K562 (cell line): ENCODE results near the gene SLC35G3. TPM values are rescaled to one million over a fixed set of nuclear protein-coding genes. Genes with fewer than 3 reads are reported as not detected.

ENCODE experiments used
- ATAC-seq: fragments of 200-7000 bp; cut with Tn5 transposase; 3 replicates; pipeline ENCODE4 v1.9.1; 2020; ENCODE audit warnings: moderate library complexity
- BruUV-seq: library from RNA; stranded (reverse); fragments of 400-500 nt; replicated peaks from 2 replicates; lab custom pipeline; 2021; lab: Mats Ljungman, UMichigan
- CTCF ChIA-PET: fragments of 300-600 bp; formaldehyde crosslinking; extraction: SDS; loops from one replicate; lab custom pipeline; 2021; ENCODE audit warnings: low intra/inter-chr PET ratio; lab: Yijun Ruan, JAX
- POLR2A ChIA-PET: fragments of 300-600, 350-650 bp; sonication (Branson Sonifier 250); formaldehyde crosslinking; extraction: SDS; loops from one replicate; lab custom pipeline; 2021; ENCODE audit warnings: antibody characterized with exemption, inconsistent platforms; lab: Yijun Ruan, JAX
- DNase-seq, 4 experiments: peaks; one replicate each; pipeline versions ENCODE4 v3.0.0 to v3.0.0-alpha.2; 2011 to 2018; ENCODE audit warnings: low spot score in 3 of 4, mixed read lengths in 3 of 4; ENCODE audit errors: extremely low read depth in 1 of 4
- FAIRE-seq: peaks from 2 replicates; lab custom pipeline; 2011; peaks lifted over from hg19 to GRCh38; lab: Jason Lieb, UNC
- H2AFZ ChIP-seq: 2 replicates; pipeline ENCODE4 v1.6.0; 2011; ENCODE audit warnings: low read depth, low read length, control low read depth, inconsistent platforms
- H3K27ac ChIP-seq: fragments of 200-600 bp; 3 replicates; pipeline ENCODE4 v1.8.0; 2011; ENCODE audit warnings: low read depth, mild to moderate bottlenecking, control low read depth, inconsistent platforms, low read length, moderate library complexity, mixed read lengths; ENCODE audit errors: extremely low read depth
- H3K27me3 ChIP-seq, 2 experiments: fragments of 300-600 bp in 1 of 2; 2 replicates in 1 of 2; 3 replicates in 1 of 2; pipeline versions ENCODE4 v1.6.0 to v1.8.0; 2011; ENCODE audit warnings: inconsistent platforms in 2 of 2, low read length in 2 of 2, mild to moderate bottlenecking in 1 of 2, mixed read lengths in 1 of 2, moderate library complexity in 1 of 2; ENCODE audit not compliant: control insufficient read depth in 2 of 2, insufficient read depth in 2 of 2
- H3K36me3 ChIP-seq: fragments of 300-600 bp; 3 replicates; pipeline ENCODE4 v1.8.0; 2011; ENCODE audit warnings: mild to moderate bottlenecking, low read length, inconsistent platforms; ENCODE audit not compliant: control insufficient read depth, insufficient read depth
- H3K4me1 ChIP-seq, 2 experiments: fragments of 200-600 bp in 1 of 2; replicated peaks in 1 of 2; 2 replicates in 1 of 2; 3 replicates in 1 of 2; pipeline versions ENCODE4 v1.5.1 to v1.8.0; 2011; ENCODE audit warnings: inconsistent platforms in 2 of 2, low read length in 2 of 2, mild to moderate bottlenecking in 1 of 2, mixed read lengths in 1 of 2, moderate library complexity in 1 of 2; ENCODE audit not compliant: control insufficient read depth in 2 of 2, insufficient read depth in 2 of 2
- H3K4me2 ChIP-seq: 2 replicates; pipeline ENCODE4 v1.6.1; 2011; ENCODE audit warnings: low read length, control low read depth, inconsistent platforms, mixed read lengths; ENCODE audit not compliant: insufficient read depth
- H3K4me3 ChIP-seq: fragments of 200-600 bp; sonication (generic), shearing (Covaris generic); 2 replicates; pipeline ENCODE4 v1.5.1; 2016; ENCODE audit warnings: control low read depth, inconsistent platforms
- H3K79me2 ChIP-seq: fragments of 200-600 bp; 3 replicates; pipeline ENCODE4 v1.8.0; 2011; ENCODE audit warnings: low read length, inconsistent platforms; ENCODE audit not compliant: control insufficient read depth, insufficient read depth
- H3K9ac ChIP-seq, 2 experiments: 2 replicates each; pipeline versions ENCODE4 v1.6.0 to v1.6.1; 2011; ENCODE audit warnings: low read depth in 2 of 2, low read length in 2 of 2, control low read depth in 1 of 2, inconsistent platforms in 1 of 2, mild to moderate bottlenecking in 1 of 2, mixed read lengths in 1 of 2; ENCODE audit not compliant: insufficient read depth in 1 of 2
- H3K9me1 ChIP-seq: one replicate; pipeline ENCODE4 v1.6.0; 2011; ENCODE audit warnings: inconsistent platforms, mild to moderate bottlenecking, low read length, moderate library complexity; ENCODE audit not compliant: control insufficient read depth, insufficient read depth
- H3K9me3 ChIP-seq: replicated peaks from 2 replicates; pipeline ENCODE4 v1.5.1; 2011; ENCODE audit warnings: low read depth, low read length, inconsistent platforms; ENCODE audit not compliant: control insufficient read depth, insufficient read depth
- H4K20me1 ChIP-seq: replicated peaks from 2 replicates; pipeline ENCODE4 v1.6.1; 2011; ENCODE audit warnings: low read length, inconsistent platforms, mixed read lengths; ENCODE audit not compliant: control insufficient read depth, insufficient read depth
- JUND ChIP-seq, 2 experiments: IDR thresholded peaks; 2 replicates in 1 of 2; 3 replicates in 1 of 2; pipeline ENCODE4 v1.6.1; 2011; ENCODE audit warnings: borderline replicate concordance in 2 of 2, low read depth in 2 of 2, low read length in 2 of 2, improper control_type of control experiment in 1 of 2, missing biosample characterization in 1 of 2, missing genetic modification characterization in 1 of 2, missing genetic modification reagents in 1 of 2
- NFIC ChIP-seq: fragments of 450-650 bp; IDR thresholded peaks from 2 replicates; pipeline ENCODE4 v1.6.1; 2017; ENCODE audit warnings: mild to moderate bottlenecking, inconsistent platforms
- SMC3 ChIP-seq: conservative IDR thresholded peaks from 2 replicates; pipeline ENCODE4 v1.6.1; 2011; ENCODE audit warnings: low read depth, low read length, improper control_type of control experiment; ENCODE audit not compliant: insufficient read depth
- TRIM28 ChIP-seq: fragments of 450-650 bp; IDR thresholded peaks from 2 replicates; pipeline ENCODE4 v1.6.1; 2017
- ZNF134 ChIP-seq: fragments of 250-450 bp; sonication (Bioruptor Pico); conservative IDR thresholded peaks from 2 replicates; pipeline ENCODE4 v1.4.0; 2020
- ZNF146 ChIP-seq: IDR thresholded peaks from one replicate; pipeline ENCODE4 v1.6.1; 2018; ENCODE audit warnings: missing compliant biosample characterization; ENCODE audit not compliant: unreplicated experiment
- ZNF699 ChIP-seq: fragments of 250-450 bp; sonication (Bioruptor Pico); IDR thresholded peaks from 2 replicates; pipeline ENCODE4 v1.8.0; 2021; ENCODE audit warnings: mild to moderate bottlenecking, moderate library complexity; ENCODE audit not compliant: insufficient replicate concordance
- WGBS: fragments of 100-300 bp; shearing (Covaris generic); methylation state at CpG from one replicate; pipeline ENCODE4 v1.1.6; 2016; ENCODE audit warnings: low coverage, mixed read lengths; ENCODE audit not compliant: insufficient coverage; ENCODE audit errors: missing lambda C conversion rate; 5-methylcytosine and 5-hydroxymethylcytosine counted together
- in situ Hi-C: fragments of 300-500 bp; cut with MboI; formaldehyde crosslinking; loops from 4 replicates; pipeline ENCODE4 v1.15.0; 2018; ENCODE audit warnings: inconsistent platforms, mixed read lengths
- intact Hi-C: fragments of 100-400 bp; cut with micrococcal nuclease; formaldehyde crosslinking; loops from 2 replicates; pipeline ENCODE4 v1.14.2; 2022
- polyA plus RNA-seq, 8 experiments: library from polyadenylated mRNA; depleted of rRNA in 4 of 8; stranded (reverse) in 5 of 8; unstranded in 3 of 8; fragments of >200 nt; fragmentation: Nextera tagmentation in 2 of 8; fragmentation: Illumina TruSeq in 1 of 8; extraction: Ambion mirVana in 2 of 8; extraction: Trizol in 1 of 8; gene quantifications; 2 replicates each; pipeline versions ENCODE4 v1.2.1 to v1.2.3, GENCODE V29; 2011 to 2014; ENCODE audit warnings: inconsistent platforms in 1 of 8, missing spikeins in 1 of 8
- total RNA-seq, 7 experiments: library from RNA; depleted of rRNA in 6 of 7; stranded (reverse); fragments of >200 nt in 6 of 7; fragmentation: Illumina TruSeq in 2 of 7; extraction: Trizol in 2 of 7; gene quantifications; 2 replicates each; pipeline versions ENCODE4 v1.2.1 to v1.2.3, GENCODE V29; 2011 to 2021; ENCODE audit warnings: low replicate concordance in 1 of 7
- TF ChIP-seq, protein P1 (sequence below), 2 experiments: fragments of 450-650 bp in 1 of 2; sonication (generic) in 1 of 2; formaldehyde crosslinking in 1 of 2; IDR thresholded peaks in 1 of 2; conservative IDR thresholded peaks in 1 of 2; 2 replicates each; pipeline versions ENCODE4 v1.6.1 to v1.8.1; 2016 to 2023; ENCODE audit warnings: mild to moderate bottlenecking in 2 of 2, moderate library complexity in 2 of 2, inconsistent platforms in 1 of 2, missing genetic modification reagents in 1 of 2

SLC35G3 gene
- total and polyA plus RNA-seq, 9 of the 15 experiments (the other 6 are each of a cell fraction or from before 2014, with no cell fraction given): not detected

DNA sequence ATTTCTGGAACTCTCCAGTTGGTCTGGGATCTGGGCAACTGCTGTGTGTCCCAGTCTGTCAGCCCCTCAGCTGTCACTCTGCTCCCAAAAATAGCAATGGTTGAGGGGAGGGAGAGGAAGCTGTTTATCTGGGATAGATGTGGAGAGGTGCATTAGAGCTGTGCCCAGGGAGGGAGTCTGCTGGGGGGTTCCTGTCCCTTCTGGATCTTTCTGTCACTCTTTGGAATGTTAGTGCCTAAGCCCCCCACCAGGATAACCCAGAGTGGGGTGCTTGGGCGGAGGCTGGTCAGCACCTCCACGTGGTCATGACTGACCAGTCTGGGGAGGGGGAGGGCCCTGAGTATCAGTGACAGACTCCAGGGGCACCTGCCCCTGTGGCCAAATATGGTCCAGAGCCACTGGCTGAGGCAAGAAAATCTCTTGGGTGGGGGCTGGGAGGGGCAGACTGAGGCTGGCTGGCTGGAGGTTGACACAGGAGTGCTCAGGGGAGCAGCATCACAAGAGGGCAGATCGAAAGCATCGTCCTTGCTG, 46.8 kb downstream of the SLC35G3 start, which contains the start of gene UNC45B:
Gene UNC45B, plus strand, starts transcription at position 443 of the 531 bp plus-strand sequence. CDS start 447 bp downstream, outside the sequence.
- BruUV-seq: no TSS peak
- no peak for DNase-seq
- no peak for FAIRE-seq
- ATAC-seq: no peak
- Histone ChIP-seq H3K4me2 (no peak within 1 kb of the TSS), H3K79me2 (no peaks in the 10 kb centered on the region), H3K9me1 (no peaks in the 10 kb centered on the region), H3K4me1 (peaks cover 0 to 1% of the 10 kb centered on the region in 2 experiments; a peak in 3 of 5 replicates), H2AFZ (no peak within 1 kb of the TSS; the same call in 1 of the 2 replicates), H3K4me3 (no peak within 1 kb of the TSS), H3K9ac (peak within 1 kb of the TSS in 1 of 2 experiments; percentile 69; a peak in 2 of 4 replicates), H3K27ac (no peak within 1 kb of the TSS), H3K27me3 (peaks cover 31 to 38% of the 10 kb centered on the region in 2 experiments), H3K9me3 (no peaks in the 10 kb centered on the region), H3K36me3 (no peaks in the 10 kb centered on the region), H4K20me1 (0 out of 2 replicates have a peak, but pooled peaks cover 3% of the 10 kb centered on the region)
- intact Hi-C loops (loop anchor here (10.0 kb wide), 1 partner anchor 387 kb away; the partner anchor contains the start of gene SLFN12L), in situ Hi-C loops (loop anchor here (10.0 kb wide), 1 partner anchor 597 kb away; no protein-coding TSS in a partner anchor)
- POLR2A ChIA-PET: interaction anchor here (0.5 to 0.7 kb wide), 2 partner anchors 9 to 581 kb away, joined by 3 read pairs; no protein-coding TSS in a partner anchor
- CTCF ChIA-PET: no interaction called here
- TF ChIP-seq ZNF134 (CRISPR knock-in tag) (no peak), NFIC (no peak), SMC3 (no peak), ZNF146 (no peak), TRIM28 (no peak), ZNF699 (CRISPR knock-in tag) (no peak), JUND (IDR thresholded peaks at IDR 0.05; ENCODE audit: borderline replicate concordance, low read depth, low read length) (no peak), JUND (tag; IDR thresholded peaks at IDR 0.05; ENCODE audit: borderline replicate concordance, low read depth, low read length) (no peak)
- TF ChIP-seq, protein P1, sequence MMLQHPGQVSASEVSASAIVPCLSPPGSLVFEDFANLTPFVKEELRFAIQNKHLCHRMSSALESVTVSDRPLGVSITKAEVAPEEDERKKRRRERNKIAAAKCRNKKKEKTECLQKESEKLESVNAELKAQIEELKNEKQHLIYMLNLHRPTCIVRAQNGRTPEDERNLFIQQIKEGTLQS (IDR thresholded peaks at IDR 0.05): no peak
- TF ChIP-seq, protein P1 (CRISPR knock-in tag; conservative IDR thresholded peaks at IDR 0.05): no peak
- 13% methylated on average over 3 of the region's 4 CpGs for WGBS
